Panc1 (cell line): Measurements from ENCODE around the gene PSMD13.

Experiments
- POLR2AphosphoS5 ChIP-seq: IDR thresholded peaks from 2 replicates; pipeline ENCODE4 v1.6.1; 2012; ENCODE audit warnings: mild to moderate bottlenecking, low read depth, low read length, moderate library complexity
- TF ChIP-seq, protein P1 (sequence below): fragments of 450-650 bp; IDR thresholded peaks from 2 replicates; pipeline ENCODE4 v1.5.1; 2017; ENCODE audit warnings: mild to moderate bottlenecking

- TF ChIP-seq, protein P1, sequence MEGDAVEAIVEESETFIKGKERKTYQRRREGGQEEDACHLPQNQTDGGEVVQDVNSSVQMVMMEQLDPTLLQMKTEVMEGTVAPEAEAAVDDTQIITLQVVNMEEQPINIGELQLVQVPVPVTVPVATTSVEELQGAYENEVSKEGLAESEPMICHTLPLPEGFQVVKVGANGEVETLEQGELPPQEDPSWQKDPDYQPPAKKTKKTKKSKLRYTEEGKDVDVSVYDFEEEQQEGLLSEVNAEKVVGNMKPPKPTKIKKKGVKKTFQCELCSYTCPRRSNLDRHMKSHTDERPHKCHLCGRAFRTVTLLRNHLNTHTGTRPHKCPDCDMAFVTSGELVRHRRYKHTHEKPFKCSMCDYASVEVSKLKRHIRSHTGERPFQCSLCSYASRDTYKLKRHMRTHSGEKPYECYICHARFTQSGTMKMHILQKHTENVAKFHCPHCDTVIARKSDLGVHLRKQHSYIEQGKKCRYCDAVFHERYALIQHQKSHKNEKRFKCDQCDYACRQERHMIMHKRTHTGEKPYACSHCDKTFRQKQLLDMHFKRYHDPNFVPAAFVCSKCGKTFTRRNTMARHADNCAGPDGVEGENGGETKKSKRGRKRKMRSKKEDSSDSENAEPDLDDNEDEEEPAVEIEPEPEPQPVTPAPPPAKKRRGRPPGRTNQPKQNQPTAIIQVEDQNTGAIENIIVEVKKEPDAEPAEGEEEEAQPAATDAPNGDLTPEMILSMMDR = no peak
- 0 out of 2 replicates have a peak, but pooled peaks have one; percentile 15 for TF ChIP-seq POLR2AphosphoS5
Measured at GRCh38 chr11:297051-297585, 60.3 kb downstream of the PSMD13 start.
